GM18519 (cell line): Measurements from ENCODE around the gene MAEA.
"Not testable (repeated sequence)": the region's sequence is repeated elsewhere in the genome, so short reads cannot be mapped to it uniquely, and the experiment has no call there.

Experiments
- ATAC-seq: cut with Tn5 transposase; IDR thresholded peaks from one replicate; pipeline ENCODE4 v1.9.1; 2021; ENCODE audit warnings: mild to moderate bottlenecking, moderate library complexity; ENCODE audit not compliant: unreplicated experiment, low FRiP score

Gene MAEA

GRCh38 chr4:1277667-1278665 is 11.7 kb upstream of the MAEA start:
- ATAC-seq = no peak

GRCh38 chr4:1279253-1279652 is 10.4 kb upstream of the MAEA start:
- no peak for ATAC-seq

DNA sequence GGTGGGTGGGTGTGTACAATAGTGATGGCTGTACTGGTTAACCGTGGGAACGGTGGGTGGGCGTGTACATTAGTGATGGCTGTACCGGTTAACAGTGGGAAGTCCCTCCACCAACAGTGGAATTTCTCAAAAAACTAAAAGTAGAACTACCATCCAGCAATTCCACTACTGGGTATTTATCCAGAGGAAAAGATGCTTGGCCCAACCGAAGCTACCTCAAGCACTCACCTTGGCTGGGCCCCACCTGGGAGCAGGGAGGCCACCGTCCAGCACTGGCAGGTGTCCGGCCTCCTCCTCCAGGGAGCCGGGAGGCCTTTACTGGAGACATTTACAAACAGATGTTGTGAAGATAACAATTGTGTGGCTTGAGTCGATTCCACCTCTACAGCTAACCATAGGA is 6.0 kb upstream of the MAEA start:
- no peak for ATAC-seq

- no peak for ATAC-seq
Observed at GRCh38 chr4:1285151-1285789, 4.4 kb upstream of the MAEA start.

- ATAC-seq = no peak
Observed at GRCh38 chr4:1285790-1286553, 3.7 kb upstream of the MAEA start.

- no peak for ATAC-seq
Observed at GRCh38 chr4:1288786-1289185, 905 bp upstream of the MAEA start.

- no peak for ATAC-seq
Observed at GRCh38 chr4:1290165-1290977, 680 bp downstream of the MAEA start.

DNA sequence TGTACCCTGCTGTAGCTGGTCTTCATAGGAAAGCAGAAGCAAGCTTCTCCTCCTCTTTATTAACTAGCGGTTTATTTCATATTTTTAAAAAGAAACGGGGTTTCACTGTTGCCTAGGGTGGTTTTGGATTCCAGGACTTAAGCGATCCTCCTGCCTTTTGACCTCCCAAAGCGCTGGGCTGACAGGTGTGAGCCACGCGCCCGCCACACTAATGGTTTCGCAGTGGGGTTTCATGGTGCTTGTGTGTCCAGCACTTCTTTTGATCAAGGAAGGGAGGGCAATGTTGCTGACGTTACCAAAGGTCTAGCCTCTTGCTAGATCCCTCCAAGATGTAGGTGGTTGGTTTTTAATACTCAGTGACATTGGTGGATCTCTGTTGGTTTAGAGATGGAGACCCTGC is 1.4 kb downstream of the MAEA start:
- ATAC-seq = no peak

- ATAC-seq = no peak
Observed at GRCh38 chr4:1291996-1292702, 2.5 kb downstream of the MAEA start.

GRCh38 chr4:1292703-1293011 is 3.0 kb downstream of the MAEA start:
- ATAC-seq = not testable (repeated sequence)

GRCh38 chr4:1293531-1293941 is 3.8 kb downstream of the MAEA start:
- ATAC-seq = no peak

DNA sequence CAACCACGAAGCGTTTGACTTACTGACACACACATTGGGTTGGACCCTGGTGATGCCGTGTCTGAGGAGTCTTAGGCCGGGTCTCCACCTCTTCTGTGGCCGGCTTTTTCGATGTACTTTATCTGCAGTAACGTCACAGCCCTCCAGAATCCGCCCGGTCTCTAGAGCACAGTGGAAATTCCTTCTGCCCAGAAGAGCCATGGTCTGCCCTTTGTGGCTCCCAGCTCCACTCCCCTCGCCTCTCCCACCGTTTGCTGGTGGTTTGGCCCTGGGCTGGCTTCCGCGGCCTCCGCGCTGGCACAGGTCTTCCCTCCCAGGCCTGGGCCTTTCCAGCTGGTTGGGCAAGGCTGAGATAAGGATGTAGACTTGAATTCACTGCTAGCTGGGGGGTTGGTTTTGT is 4.3 kb downstream of the MAEA start:
- no peak for ATAC-seq

GRCh38 chr4:1294424-1294823 is 4.7 kb downstream of the MAEA start:
- ATAC-seq = no peak

GRCh38 chr4:1294891-1295290 is 5.2 kb downstream of the MAEA start:
- no peak for ATAC-seq

DNA sequence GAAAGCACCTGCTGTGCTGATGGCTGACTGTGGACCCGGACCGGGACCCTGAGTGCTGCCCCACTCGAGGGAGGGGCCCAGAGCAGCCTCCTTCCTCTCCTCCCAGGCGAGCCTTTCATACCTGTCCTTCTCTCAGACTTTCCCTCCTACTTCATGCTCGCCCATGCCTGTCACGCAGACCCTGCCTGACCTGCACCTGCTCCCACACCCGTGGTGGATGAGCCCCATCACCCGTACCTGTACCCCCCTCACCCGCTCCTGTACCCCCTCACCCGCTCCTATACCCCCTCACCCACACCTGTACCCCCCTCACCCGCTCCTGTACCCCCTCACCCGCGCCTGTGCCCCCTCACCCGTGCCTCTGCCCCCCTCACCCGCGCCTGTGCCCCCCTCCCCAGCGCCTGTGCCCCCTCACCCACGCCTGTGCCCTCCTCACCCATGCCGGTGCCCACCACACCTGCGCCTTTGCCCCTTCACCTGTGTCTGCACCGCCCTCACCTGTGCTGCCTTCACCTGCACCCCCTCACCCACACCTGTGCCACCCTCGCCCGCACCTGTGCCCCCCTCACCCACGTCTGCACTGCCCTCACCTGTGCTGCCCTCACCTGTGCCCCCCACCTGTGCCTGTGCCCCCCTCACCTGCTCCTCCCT is 5.8 kb downstream of the MAEA start:
- ATAC-seq = no peak

DNA sequence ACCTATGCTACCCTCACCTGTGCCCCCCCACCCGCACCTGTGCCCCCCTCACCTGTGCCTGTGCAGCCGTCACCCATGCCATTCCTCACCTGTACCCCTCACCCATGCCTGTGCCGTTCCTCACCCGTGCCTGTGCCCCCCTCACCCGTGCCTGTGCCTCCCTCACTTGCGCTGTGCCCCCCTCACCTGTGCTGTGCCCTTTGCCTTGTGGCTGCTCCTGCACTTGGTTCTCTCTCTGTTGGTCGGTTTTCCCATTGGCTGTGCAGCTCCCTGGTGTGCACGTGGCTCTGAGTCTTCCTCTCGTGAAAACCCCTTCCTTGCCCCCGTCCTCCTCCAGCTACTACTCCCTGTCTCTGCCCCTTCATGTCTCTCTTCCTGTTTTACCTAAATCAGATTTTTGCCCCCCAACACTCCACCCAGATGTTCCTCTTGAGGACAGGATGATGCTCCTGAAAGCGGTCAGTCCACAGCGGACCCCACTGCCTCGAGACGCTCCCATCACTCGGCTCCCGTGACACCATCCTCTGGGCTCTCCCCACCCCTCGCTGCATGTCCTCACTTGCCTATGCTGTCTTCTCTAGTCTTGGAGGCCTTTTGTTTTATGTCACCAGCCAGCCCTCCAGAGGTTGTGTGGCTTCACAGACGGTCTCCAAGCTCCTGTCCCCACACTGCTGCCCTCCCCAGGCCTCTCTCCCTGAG is 6.8 kb downstream of the MAEA start:
- ATAC-seq = no peak

GRCh38 chr4:1297023-1297395 is 7.3 kb downstream of the MAEA start:
- no peak for ATAC-seq

DNA sequence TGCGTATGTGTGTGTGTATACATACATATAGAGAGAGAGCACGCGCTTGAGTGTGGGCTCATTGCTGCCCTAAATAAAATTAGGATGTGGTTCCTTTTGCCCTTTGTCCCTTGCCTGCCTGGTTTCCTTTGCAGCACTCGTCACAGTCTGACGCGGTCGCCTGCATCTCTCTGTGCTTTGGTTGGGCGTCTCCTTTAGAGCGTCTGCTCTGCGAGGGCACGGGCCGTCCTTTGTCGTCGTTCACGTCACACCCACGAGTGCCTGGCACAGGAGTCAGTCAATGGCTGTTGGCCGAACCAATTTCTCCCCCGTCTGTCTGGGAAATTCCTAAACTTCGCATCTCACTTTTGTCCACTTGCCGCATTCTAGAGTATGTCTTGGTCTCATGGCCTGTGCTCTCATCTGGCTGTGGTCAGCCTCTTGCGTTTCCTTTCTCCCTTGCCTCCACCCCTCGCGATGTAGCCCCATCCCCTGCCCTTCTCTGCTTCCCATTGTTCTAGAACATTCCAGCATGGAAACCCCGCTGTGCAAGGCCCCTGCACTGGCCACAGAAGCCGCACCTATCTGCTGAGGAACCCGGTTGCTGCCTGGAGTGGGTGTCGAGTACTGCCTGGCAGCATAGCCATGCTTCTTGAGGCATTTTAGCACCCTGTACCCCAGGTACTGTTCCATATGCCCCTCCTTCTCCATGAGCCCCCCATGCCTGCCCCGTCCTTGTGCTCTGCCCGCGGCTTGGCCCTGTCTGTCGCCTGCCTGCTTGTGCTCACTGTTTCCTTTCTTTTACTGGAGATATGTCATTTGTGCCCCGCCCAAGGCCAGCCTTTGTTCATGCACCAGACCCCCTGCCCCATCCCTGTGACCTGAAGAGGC is 8.0 kb downstream of the MAEA start:
- ATAC-seq = no peak
